ENCODE results near the gene LAPTM5. TPM values are rescaled to one million over a fixed set of nuclear protein-coding genes. Genes with fewer than 3 reads are reported as not detected.

LAPTM5 gene
- total RNA-seq, 1 experiment from 2014 or later, result 1.9 TPM

DNA sequence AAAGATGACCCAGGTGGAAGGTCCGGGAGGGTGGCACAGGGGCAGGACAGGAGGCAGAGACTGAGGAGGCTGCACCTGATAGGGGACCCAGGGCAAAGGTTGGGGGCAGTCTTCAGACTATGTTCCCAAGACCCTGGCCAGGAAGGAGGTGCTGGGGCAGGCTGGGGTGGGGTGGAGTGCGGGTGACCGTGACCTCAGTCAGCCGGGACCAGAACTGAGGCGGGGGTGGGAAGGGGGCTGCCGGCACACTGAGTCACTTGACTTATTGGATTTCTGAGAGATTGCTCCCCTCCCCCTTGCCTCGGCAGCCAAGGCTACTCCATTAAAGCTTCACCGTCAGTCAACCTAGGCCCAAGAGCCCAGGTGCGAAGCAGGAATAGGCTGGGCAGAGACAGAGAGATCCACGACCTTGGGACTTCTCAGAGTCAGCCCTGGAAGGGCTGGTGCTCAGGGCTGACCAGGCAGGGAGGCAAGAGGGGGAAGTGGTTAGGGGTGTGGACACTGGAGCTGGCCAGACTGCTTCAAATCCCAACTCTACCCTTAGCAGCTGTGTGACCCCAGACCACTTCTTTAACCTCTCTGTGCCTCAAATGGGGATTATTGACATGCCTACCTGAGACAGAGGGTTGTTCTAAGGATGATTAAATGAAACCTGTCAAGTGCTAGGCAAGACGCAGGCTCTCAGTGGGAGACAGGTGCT lies 47.9 kb upstream of the LAPTM5 start:
- H3K4me3 ChIP-seq (ENCODE audit: low read depth in 2 of 2, low read length in 2 of 2), result no peak overlapping the region
- in situ Hi-C loops (cut with HindIII; ENCODE audit: low pct_unique_long_range_greater_than_20kb, low sequenced_read_pairs), result loop anchor here (25.0 kb wide), 1 partner anchor 107 kb away; the partner anchor contains the start of gene SDC3
- ChIA-PET POLR2A (interaction anchor here (0.6 kb wide), 1 partner anchor 25 kb away, joined by 3 read pairs; no protein-coding TSS in a partner anchor), CTCF (no interaction called here)
- peaks cover 14% of the 10 kb centered on the region for H3K4me1 ChIP-seq (ENCODE audit: control insufficient read depth, insufficient read depth, low read length)
- TF ChIP-seq TCF7L2 (IDR thresholded peaks at IDR 0.05; ENCODE audit: low read depth, low read length) (no peak), POLR2AphosphoS5 (IDR thresholded peaks at IDR 0.05; ENCODE audit: low read depth, low read length) (no peak), REST (IDR thresholded peaks at IDR 0.05; ENCODE audit: insufficient read depth in 1 of 2, low read depth in 2 of 2, low read length in 1 of 2) (no peak), SIN3A (IDR thresholded peaks at IDR 0.05; ENCODE audit: borderline replicate concordance, insufficient read depth, low read depth, low read length) (no peak)
- TF ChIP-seq, protein P1, sequence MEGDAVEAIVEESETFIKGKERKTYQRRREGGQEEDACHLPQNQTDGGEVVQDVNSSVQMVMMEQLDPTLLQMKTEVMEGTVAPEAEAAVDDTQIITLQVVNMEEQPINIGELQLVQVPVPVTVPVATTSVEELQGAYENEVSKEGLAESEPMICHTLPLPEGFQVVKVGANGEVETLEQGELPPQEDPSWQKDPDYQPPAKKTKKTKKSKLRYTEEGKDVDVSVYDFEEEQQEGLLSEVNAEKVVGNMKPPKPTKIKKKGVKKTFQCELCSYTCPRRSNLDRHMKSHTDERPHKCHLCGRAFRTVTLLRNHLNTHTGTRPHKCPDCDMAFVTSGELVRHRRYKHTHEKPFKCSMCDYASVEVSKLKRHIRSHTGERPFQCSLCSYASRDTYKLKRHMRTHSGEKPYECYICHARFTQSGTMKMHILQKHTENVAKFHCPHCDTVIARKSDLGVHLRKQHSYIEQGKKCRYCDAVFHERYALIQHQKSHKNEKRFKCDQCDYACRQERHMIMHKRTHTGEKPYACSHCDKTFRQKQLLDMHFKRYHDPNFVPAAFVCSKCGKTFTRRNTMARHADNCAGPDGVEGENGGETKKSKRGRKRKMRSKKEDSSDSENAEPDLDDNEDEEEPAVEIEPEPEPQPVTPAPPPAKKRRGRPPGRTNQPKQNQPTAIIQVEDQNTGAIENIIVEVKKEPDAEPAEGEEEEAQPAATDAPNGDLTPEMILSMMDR (IDR thresholded peaks at IDR 0.05), result no peak
- no peaks in the 10 kb centered on the region for H3K27me3 ChIP-seq (ENCODE audit: control insufficient read depth, insufficient read depth, low read length)
- BruUV-seq (replicated peaks), result no TSS peak
- H3K27ac ChIP-seq (ENCODE audit: low read length), result no peak overlapping the region
- intact Hi-C loops (cut with micrococcal nuclease; ENCODE audit: unreplicated experiment), result no loop called here
- DNase-seq (ENCODE audit: low read depth, low spot score) (no peak), ATAC-seq (no peak)
- no peaks in the 10 kb centered on the region for H3K9me3 ChIP-seq (ENCODE audit: control insufficient read depth, insufficient read depth, low read depth, low read length)
- H3K36me3 ChIP-seq (ENCODE audit: control insufficient read depth, insufficient read depth, low read length), result no peaks in the 10 kb centered on the region

DNA sequence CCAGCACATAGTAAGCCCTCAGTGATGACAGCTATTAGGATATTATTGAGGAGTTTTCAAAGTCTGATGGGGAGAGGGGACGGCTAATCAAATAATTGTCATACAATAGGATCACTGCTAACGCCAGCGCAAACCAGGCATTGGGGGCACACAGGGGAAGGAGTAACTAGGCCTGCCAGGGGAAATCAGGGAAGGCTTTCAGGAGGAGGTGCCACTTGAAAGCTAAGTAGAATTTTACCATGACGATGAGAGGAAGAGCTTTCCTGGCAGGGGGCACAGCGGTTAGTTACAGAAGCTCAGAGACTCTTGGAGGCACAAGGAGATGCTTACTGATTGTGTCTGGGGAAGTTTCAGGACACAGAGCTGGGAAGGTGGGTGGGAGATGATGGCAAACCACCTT lies 47.2 kb upstream of the LAPTM5 start:
- ATAC-seq, result no peak
- H3K4me3 ChIP-seq (ENCODE audit: low read depth in 2 of 2, low read length in 2 of 2), result no peak overlapping the region
- CTCF ChIA-PET, result no interaction called here
- in situ Hi-C loops (cut with HindIII; ENCODE audit: low pct_unique_long_range_greater_than_20kb, low sequenced_read_pairs), result loop anchor here (25.0 kb wide), 1 partner anchor 107 kb away; the partner anchor contains the start of gene SDC3
- H3K36me3 ChIP-seq (ENCODE audit: control insufficient read depth, insufficient read depth, low read length), result no peaks in the 10 kb centered on the region
- no peak for DNase-seq (ENCODE audit: low read depth, low spot score)
- intact Hi-C loops (cut with micrococcal nuclease; ENCODE audit: unreplicated experiment), result no loop called here
- H3K27ac ChIP-seq (ENCODE audit: low read length), result no peak overlapping the region
- TF ChIP-seq REST (IDR thresholded peaks at IDR 0.05; ENCODE audit: insufficient read depth in 1 of 2, low read depth in 2 of 2, low read length in 1 of 2) (no peak), TCF7L2 (IDR thresholded peaks at IDR 0.05; ENCODE audit: low read depth, low read length) (no peak), SIN3A (IDR thresholded peaks at IDR 0.05; ENCODE audit: borderline replicate concordance, insufficient read depth, low read depth, low read length) (no peak), POLR2AphosphoS5 (IDR thresholded peaks at IDR 0.05; ENCODE audit: low read depth, low read length) (no peak)
- TF ChIP-seq, protein P1 (IDR thresholded peaks at IDR 0.05), result no peak
- no TSS peak for BruUV-seq (replicated peaks)
- H3K27me3 ChIP-seq (ENCODE audit: control insufficient read depth, insufficient read depth, low read length), result no peaks in the 10 kb centered on the region
- H3K9me3 ChIP-seq (ENCODE audit: control insufficient read depth, insufficient read depth, low read depth, low read length), result no peaks in the 10 kb centered on the region
- H3K4me1 ChIP-seq (ENCODE audit: control insufficient read depth, insufficient read depth, low read length), result peaks cover 14% of the 10 kb centered on the region
- POLR2A ChIA-PET, result no interaction called here
